Panc1 (cell line): ENCODE measurements around the gene ARHGEF7. TPM values are rescaled to one million over a fixed set of nuclear protein-coding genes. Genes with fewer than 3 reads are reported as not detected.

Source experiments
- ATAC-seq: fragments of 200-7000 bp; cut with Tn5 transposase; 2 replicates; pipeline ENCODE4 v1.9.1; 2020; ENCODE audit warnings: mild to moderate bottlenecking, moderate library complexity
- BruUV-seq: library from RNA; stranded (reverse); fragments of 400-500 nt; replicated peaks from 2 replicates; lab custom pipeline; 2021; lab: Mats Ljungman, UMichigan
- CTCF ChIA-PET: fragments of 300-600 bp; sonication (Branson Sonifier 250); formaldehyde crosslinking; loops from one replicate; lab custom pipeline; 2022; ENCODE audit warnings: antibody characterized with exemption; lab: Charles Lee
- POLR2A ChIA-PET: fragments of 300-600 bp; sonication (Branson Sonifier 250); formaldehyde crosslinking; loops from one replicate; lab custom pipeline; 2022; ENCODE audit warnings: antibody characterized with exemption; lab: Charles Lee
- DNase-seq: peaks from one replicate; pipeline ENCODE4 v3.0.0-alpha.2; 2010; ENCODE audit warnings: low read depth, low spot score
- H3K27ac ChIP-seq: 2 replicates; pipeline ENCODE4 v1.5.1; 2011; ENCODE audit warnings: mild to moderate bottlenecking, low read length, inconsistent platforms
- H3K27me3 ChIP-seq: fragments of 200-500 bp; sonication (Bioruptor generic); 2 replicates; pipeline ENCODE4 v1.6.0; 2014; ENCODE audit warnings: low read length, inconsistent platforms; ENCODE audit not compliant: control insufficient read depth, insufficient read depth
- H3K36me3 ChIP-seq: fragments of 200-500 bp; sonication (Bioruptor generic); 2 replicates; pipeline ENCODE4 v1.5.1; 2014; ENCODE audit warnings: inconsistent platforms, mild to moderate bottlenecking, low read length, moderate library complexity; ENCODE audit not compliant: control insufficient read depth, insufficient read depth
- H3K4me1 ChIP-seq: 2 replicates; pipeline ENCODE4 v1.5.1; 2011; ENCODE audit warnings: inconsistent platforms, mild to moderate bottlenecking, low read length, moderate library complexity; ENCODE audit not compliant: control insufficient read depth, insufficient read depth
- H3K4me3 ChIP-seq, 2 experiments: 2 replicates each; pipeline ENCODE4 v1.5.1; 2011 to 2012; ENCODE audit warnings: low read depth in 2 of 2, low read length in 2 of 2, mild to moderate bottlenecking in 2 of 2, inconsistent platforms in 1 of 2, moderate library complexity in 1 of 2
- H3K9me3 ChIP-seq: fragments of 200-500 bp; sonication (Bioruptor generic); 2 replicates; pipeline ENCODE4 v1.5.1; 2014; ENCODE audit warnings: low read depth, mild to moderate bottlenecking, inconsistent platforms, low read length, moderate library complexity; ENCODE audit not compliant: control insufficient read depth, insufficient read depth
- CTCF ChIP-seq: fragments of 450-650 bp; IDR thresholded peaks from 2 replicates; pipeline ENCODE4 v1.5.1; 2017; ENCODE audit warnings: mild to moderate bottlenecking
- POLR2AphosphoS5 ChIP-seq: IDR thresholded peaks from 2 replicates; pipeline ENCODE4 v1.6.1; 2012; ENCODE audit warnings: mild to moderate bottlenecking, low read depth, low read length, moderate library complexity
- REST ChIP-seq, 2 experiments: IDR thresholded peaks; 2 replicates each; pipeline ENCODE4 v1.6.1; 2011 to 2012; ENCODE audit warnings: low read depth in 2 of 2, control low read depth in 1 of 2, low read length in 1 of 2, mild to moderate bottlenecking in 1 of 2, moderate library complexity in 1 of 2; ENCODE audit not compliant: insufficient read depth in 1 of 2
- SIN3A ChIP-seq: IDR thresholded peaks from 2 replicates; pipeline ENCODE4 v1.6.1; 2012; ENCODE audit warnings: low read depth, mild to moderate bottlenecking, low read length, moderate library complexity, borderline replicate concordance; ENCODE audit not compliant: insufficient read depth
- TCF7L2 ChIP-seq: IDR thresholded peaks from 2 replicates; pipeline ENCODE4 v1.6.1; 2011; ENCODE audit warnings: mild to moderate bottlenecking, low read depth, low read length, inconsistent platforms
- in situ Hi-C: cut with HindIII; loops from 2 replicates; pipeline ENCODE4 v1.10.0; 2016; ENCODE audit warnings: low sequenced_read_pairs, low pct_unique_long_range_greater_than_20kb
- intact Hi-C: fragments of 100-400 bp; cut with micrococcal nuclease; formaldehyde crosslinking; loops from one replicate; pipeline ENCODE4 v1.10.0; 2022; ENCODE audit not compliant: unreplicated experiment
- total RNA-seq: library from RNA; stranded (reverse); gene quantifications from one replicate; pipeline ENCODE4 v1.2.1, GENCODE V29; 2021; ENCODE audit not compliant: unreplicated experiment

Gene ARHGEF7
- total RNA-seq, 1 experiment from 2014 or later: 36.4 TPM

- no peak overlapping the region for H3K4me3 ChIP-seq
- H3K27me3 ChIP-seq: no peaks in the 10 kb centered on the region
- TF ChIP-seq CTCF (no peak), POLR2AphosphoS5 (no peak), TCF7L2 (no peak), REST (IDR thresholded peaks at IDR 0.05; ENCODE audit: insufficient read depth in 1 of 2, low read depth in 2 of 2, low read length in 1 of 2) (no peak), SIN3A (no peak)
- ChIA-PET CTCF (interaction anchor here (0.5 to 1.1 kb wide), 2 partner anchors 144 to 145 kb away, joined by 3 to 5 read pairs; no protein-coding TSS in a partner anchor), POLR2A (no interaction called here)
- in situ Hi-C loops: no loop called here
- no TSS peak for BruUV-seq
- H3K36me3 ChIP-seq: no peaks in the 10 kb centered on the region
- ATAC-seq (no peak), DNase-seq (no peak)
- no peaks in the 10 kb centered on the region for H3K9me3 ChIP-seq
- peaks cover 26% of the 10 kb centered on the region for H3K4me1 ChIP-seq
- intact Hi-C loops: loop anchor here (5.0 to 10.0 kb wide), 2 partner anchors 145 to 297 kb away; partner anchors contain the start of gene ANKRD10
- no peak overlapping the region for H3K27ac ChIP-seq
Observed at GRCh38 chr13:111211789-111212516, 96.8 kb downstream of the ARHGEF7 start.

- H3K9me3 ChIP-seq: no peaks in the 10 kb centered on the region
- no peak overlapping the region for H3K4me3 ChIP-seq
- BruUV-seq: no TSS peak
- H3K4me1 ChIP-seq: peaks cover 26% of the 10 kb centered on the region
- no peak for ATAC-seq
- ChIA-PET CTCF (no interaction called here), POLR2A (no interaction called here)
- DNase-seq: no peak
- TF ChIP-seq TCF7L2 (no peak), SIN3A (no peak), POLR2AphosphoS5 (no peak), REST (IDR thresholded peaks at IDR 0.05; ENCODE audit: insufficient read depth in 1 of 2, low read depth in 2 of 2, low read length in 1 of 2) (no peak), CTCF (no peak)
- H3K36me3 ChIP-seq: no peaks in the 10 kb centered on the region
- H3K27me3 ChIP-seq: no peaks in the 10 kb centered on the region
- H3K27ac ChIP-seq: no peak overlapping the region
- intact Hi-C loops: loop anchor here (5.0 to 10.0 kb wide), 2 partner anchors 145 to 298 kb away; partner anchors contain the start of gene ANKRD10
- in situ Hi-C loops: no loop called here
Observed at GRCh38 chr13:111212517-111212873, 97.4 kb downstream of the ARHGEF7 start.
